GM12801 (cell line): ENCODE results near the gene ACSBG1.

Experiments used
- TF ChIP-seq, protein P1 (sequence below): IDR thresholded peaks from one replicate; pipeline ENCODE4 v1.5.1; 2011; ENCODE audit warnings: control low read depth; ENCODE audit not compliant: insufficient read length; ENCODE audit errors: extremely low read depth

The ACSBG1 gene

GRCh38 chr15:78179906-78180305, 54.5 kb downstream of the ACSBG1 start:
- TF ChIP-seq, protein P1, sequence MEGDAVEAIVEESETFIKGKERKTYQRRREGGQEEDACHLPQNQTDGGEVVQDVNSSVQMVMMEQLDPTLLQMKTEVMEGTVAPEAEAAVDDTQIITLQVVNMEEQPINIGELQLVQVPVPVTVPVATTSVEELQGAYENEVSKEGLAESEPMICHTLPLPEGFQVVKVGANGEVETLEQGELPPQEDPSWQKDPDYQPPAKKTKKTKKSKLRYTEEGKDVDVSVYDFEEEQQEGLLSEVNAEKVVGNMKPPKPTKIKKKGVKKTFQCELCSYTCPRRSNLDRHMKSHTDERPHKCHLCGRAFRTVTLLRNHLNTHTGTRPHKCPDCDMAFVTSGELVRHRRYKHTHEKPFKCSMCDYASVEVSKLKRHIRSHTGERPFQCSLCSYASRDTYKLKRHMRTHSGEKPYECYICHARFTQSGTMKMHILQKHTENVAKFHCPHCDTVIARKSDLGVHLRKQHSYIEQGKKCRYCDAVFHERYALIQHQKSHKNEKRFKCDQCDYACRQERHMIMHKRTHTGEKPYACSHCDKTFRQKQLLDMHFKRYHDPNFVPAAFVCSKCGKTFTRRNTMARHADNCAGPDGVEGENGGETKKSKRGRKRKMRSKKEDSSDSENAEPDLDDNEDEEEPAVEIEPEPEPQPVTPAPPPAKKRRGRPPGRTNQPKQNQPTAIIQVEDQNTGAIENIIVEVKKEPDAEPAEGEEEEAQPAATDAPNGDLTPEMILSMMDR, result no peak

DNA sequence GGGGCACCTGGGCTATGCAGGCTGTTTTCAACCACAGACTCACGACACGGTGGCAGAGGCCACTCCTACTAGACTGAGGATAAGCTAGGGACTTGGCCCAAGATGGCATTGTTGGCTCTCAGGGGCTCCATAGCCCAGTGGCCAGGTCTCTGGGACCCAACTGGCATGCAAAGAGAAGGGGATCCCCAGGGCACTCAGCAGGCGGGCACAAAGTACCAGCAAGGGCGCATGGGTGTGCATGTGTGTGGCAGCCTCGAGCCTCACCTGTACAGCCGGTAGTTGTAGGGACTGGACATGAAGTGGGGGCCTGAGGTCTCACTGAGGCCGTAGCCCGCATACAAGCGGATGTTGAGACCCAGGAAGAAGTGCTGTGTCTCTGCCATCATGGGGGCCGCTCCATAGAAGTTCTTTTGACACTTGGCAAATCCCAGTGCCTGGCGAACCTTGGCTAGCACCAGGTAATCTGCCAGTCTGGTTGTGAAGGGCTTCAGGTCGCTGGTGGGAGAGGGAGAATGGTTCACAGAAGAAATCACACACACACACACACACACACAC, 55.0 kb downstream of the ACSBG1 start:
- TF ChIP-seq, protein P1, result no peak

- TF ChIP-seq, protein P1, result no peak
These were observed 56.3 kb downstream of the ACSBG1 start for GRCh38 chr15:78178064-78178463.

DNA sequence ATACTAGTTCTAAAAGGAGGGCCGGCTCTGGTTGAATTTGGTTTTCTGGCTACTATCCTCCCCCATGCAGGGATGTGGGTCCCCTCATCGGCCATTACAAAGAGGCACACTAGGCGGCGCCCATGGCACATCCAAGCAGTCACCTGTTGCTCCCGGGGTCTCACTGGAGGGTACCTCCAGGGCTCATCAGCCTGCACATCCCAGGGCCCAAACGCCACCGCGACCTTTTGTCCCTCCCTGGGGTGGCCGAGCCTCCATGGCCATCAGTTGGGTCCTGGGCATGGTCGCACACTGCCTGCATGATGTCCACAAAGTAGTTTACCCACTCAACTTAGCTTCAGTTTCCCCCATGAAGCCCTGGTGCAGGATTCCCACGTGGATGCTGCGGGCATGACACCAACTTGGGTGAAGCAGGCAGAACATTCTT, 56.9 kb downstream of the ACSBG1 start:
- TF ChIP-seq, protein P1, result no peak

- TF ChIP-seq, protein P1, result no peak
These were observed 59.0 kb downstream of the ACSBG1 start for GRCh38 chr15:78175330-78175729.

- TF ChIP-seq, protein P1, result no peak
These were observed 60.0 kb downstream of the ACSBG1 start for GRCh38 chr15:78174401-78174800.

DNA sequence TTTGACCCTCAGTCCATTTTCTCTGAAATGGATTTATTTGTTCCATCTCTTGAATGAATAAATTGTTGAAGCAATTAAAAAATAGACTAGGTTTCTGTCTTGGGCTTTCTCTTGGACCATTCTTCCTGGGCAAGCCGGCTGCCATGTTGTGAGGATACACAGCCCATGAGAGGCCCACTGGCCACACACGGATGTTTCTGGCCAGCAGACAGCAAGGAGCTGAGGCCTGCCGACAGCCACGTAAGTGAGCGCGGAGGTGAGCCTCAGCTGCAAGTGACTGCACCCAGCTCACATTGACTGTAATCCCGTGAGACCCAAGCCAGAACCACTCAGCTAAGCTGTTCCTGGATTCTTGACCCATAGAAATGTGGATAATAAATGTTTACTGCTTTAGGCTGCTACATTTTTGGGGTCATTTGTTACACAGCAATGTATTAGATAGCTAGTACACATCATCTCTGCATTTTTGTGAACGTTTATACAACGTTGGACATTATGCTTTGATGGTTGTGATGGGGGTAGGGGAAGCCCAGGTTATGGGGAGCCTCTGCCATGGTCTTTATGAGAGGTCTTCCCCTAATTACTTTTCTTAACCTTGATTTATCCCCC, 62.4 kb downstream of the ACSBG1 start:
- TF ChIP-seq, protein P1, result no peak
